ENCODE measurements around the gene USH2A. TPM values are rescaled to one million over a fixed set of nuclear protein-coding genes. Genes with fewer than 3 reads are reported as not detected.
A peak's percentile ranks its signal among the peaks of the same experiment; 100 is the strongest.

Gene USH2A
- total and polyA plus RNA-seq, 11 donors: 0.03 to 4.7 (median 1.7) TPM

DNA sequence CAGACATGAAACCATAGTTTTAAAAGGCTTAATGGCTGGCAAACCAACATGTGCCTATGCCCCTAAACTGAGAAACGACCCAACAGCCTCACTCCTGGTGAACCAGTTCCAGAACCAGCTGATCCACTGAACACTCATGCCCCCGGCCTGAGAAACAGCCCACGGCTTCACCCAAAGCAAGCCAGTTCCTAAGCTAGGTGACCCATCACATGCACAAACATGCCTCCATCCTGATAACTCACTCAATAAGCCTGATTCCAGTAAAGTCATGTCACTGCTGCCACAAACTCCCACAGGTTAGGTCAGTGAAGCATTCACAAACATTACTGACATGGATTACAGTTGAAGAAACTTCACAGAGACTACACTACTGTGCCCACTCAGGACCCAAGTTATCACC lies 161.6 kb downstream of the USH2A start:
- Histone ChIP-seq H3K4me3 (no peak overlapping the region), H3K36me3 (no peaks in the 10 kb centered on the region), H3K27ac (no peak overlapping the region), H3K27me3 (no peaks in the 10 kb centered on the region), H3K4me1 (no peaks in the 10 kb centered on the region), H3K9me3 (peaks cover 0 to 15% (median 0%) of the 10 kb centered on the region in 12 donors)
- TF ChIP-seq, protein P1, sequence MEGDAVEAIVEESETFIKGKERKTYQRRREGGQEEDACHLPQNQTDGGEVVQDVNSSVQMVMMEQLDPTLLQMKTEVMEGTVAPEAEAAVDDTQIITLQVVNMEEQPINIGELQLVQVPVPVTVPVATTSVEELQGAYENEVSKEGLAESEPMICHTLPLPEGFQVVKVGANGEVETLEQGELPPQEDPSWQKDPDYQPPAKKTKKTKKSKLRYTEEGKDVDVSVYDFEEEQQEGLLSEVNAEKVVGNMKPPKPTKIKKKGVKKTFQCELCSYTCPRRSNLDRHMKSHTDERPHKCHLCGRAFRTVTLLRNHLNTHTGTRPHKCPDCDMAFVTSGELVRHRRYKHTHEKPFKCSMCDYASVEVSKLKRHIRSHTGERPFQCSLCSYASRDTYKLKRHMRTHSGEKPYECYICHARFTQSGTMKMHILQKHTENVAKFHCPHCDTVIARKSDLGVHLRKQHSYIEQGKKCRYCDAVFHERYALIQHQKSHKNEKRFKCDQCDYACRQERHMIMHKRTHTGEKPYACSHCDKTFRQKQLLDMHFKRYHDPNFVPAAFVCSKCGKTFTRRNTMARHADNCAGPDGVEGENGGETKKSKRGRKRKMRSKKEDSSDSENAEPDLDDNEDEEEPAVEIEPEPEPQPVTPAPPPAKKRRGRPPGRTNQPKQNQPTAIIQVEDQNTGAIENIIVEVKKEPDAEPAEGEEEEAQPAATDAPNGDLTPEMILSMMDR (IDR thresholded peaks at IDR 0.05): no peak
- TF ChIP-seq POLR2A (IDR thresholded peaks at IDR 0.05): no peak
- no peak for ATAC-seq
- 59 to 74% (median 71%) methylated on average over 3 of the region's 3 CpGs for WGBS, 4 donors
- intact Hi-C loops (cut with DNase I): no loop called here
- no peak for DNase-seq

DNA sequence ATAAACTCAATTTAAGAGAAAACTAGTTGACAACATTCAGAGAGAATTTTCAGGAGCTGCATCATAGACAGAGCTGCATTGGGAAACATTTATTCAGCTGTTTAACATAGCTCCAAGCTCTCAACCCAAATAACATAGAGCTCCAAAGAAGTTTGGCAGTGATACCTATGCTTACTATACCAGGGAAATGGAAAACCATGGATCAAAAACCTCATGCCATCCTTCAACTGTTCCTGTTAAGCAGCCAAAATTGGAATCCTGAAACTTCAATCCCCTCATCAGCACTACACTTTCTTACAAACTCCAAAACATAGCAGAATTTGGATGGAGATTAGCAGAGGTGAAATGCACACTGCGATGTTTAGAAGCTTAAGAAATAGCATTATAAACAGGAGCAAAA lies 164.4 kb downstream of the USH2A start:
- Histone ChIP-seq H3K4me1 (no peaks in the 10 kb centered on the region), H3K27me3 (no peaks in the 10 kb centered on the region), H3K27ac (no peak overlapping the region), H3K36me3 (no peaks in the 10 kb centered on the region), H3K4me3 (no peak overlapping the region), H3K9me3 (peaks cover 0 to 19% (median 0%) of the 10 kb centered on the region in 12 donors)
- no peak for DNase-seq
- WGBS, 4 donors: 94 to 98% (median 95%) methylated on average over 1 of the region's 1 CpG
- intact Hi-C loops (cut with DNase I): no loop called here
- TF ChIP-seq POLR2A (IDR thresholded peaks at IDR 0.05): no peak
- TF ChIP-seq, protein P1 (IDR thresholded peaks at IDR 0.05): no peak
- ATAC-seq: no peak

DNA sequence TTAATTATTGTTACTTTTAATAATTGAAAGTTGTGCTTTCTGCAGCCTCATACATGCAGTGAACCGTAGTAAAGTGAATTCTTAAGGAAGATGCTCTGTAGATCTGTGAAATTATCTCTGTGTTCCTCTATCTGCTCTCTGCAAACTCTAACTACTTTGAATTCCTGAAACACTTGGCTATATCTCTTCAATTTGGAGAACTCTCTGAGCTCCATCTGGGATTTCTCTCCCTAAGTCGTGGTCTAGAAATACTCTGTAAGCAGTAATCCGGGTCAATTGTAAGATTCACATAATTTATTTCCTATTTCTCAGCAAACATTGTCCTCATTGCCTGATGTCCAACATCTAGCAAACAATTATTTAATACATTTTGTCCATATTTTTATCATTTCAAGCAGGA lies 164.9 kb downstream of the USH2A start:
- DNase-seq (no peak), ATAC-seq (no peak)
- no peaks in the 10 kb centered on the region for H3K4me1 ChIP-seq
- H3K36me3 ChIP-seq: no peaks in the 10 kb centered on the region
- TF ChIP-seq POLR2A (IDR thresholded peaks at IDR 0.05): no peak
- TF ChIP-seq, protein P1 (IDR thresholded peaks at IDR 0.05): no peak
- peaks cover 0 to 18% (median 0%) of the 10 kb centered on the region in 12 donors for H3K9me3 ChIP-seq
- no peaks in the 10 kb centered on the region for H3K27me3 ChIP-seq
- H3K27ac ChIP-seq: no peak overlapping the region
- intact Hi-C loops (cut with DNase I): no loop called here
- no peak overlapping the region for H3K4me3 ChIP-seq
- 69 to 74% (median 70%) methylated on average over 3 of the region's 3 CpGs for WGBS, 4 donors

DNA sequence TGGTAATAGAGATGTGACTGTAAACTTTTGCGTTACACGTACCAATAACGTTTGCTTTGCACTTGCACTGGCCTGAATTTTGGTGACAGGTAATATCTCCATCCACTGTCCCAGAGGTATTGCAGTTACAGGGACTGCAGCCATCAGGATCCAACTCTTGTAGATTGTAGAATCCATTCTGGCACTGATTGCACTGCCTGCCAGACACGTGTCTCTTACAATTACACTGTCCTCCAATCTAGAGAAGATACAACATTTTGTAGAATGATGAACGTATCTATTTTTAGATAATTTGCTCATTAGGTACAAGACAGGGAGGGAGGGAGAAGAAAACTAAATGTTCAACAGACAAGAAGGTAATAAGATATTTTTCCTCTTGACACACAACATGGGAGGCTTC lies 172.4 kb downstream of the USH2A start:
- WGBS, 4 donors: 42 to 53% (median 45%) methylated on average over 5 of the region's 5 CpGs
- intact Hi-C loops (cut with DNase I): no loop called here
- DNase-seq (peak in 1 of 5 donors; percentile 23), ATAC-seq (peak in 3 of 4 donors; percentile 32 to 49 (median 39))
- TF ChIP-seq, protein P1 (IDR thresholded peaks at IDR 0.05): no peak
- TF ChIP-seq POLR2A (IDR thresholded peaks at IDR 0.05): no peak
- H3K4me3 ChIP-seq: no peak overlapping the region
- H3K36me3 ChIP-seq: no peaks in the 10 kb centered on the region
- H3K9me3 ChIP-seq: peaks cover 0 to 4% (median 0%) of the 10 kb centered on the region in 12 donors
- H3K27ac ChIP-seq: no peak overlapping the region
- no peaks in the 10 kb centered on the region for H3K27me3 ChIP-seq
- H3K4me1 ChIP-seq: peaks cover 0 to 6% (median 0%) of the 10 kb centered on the region in 12 donors
